Type B pancreatic cell (in vitro differentiated cells): ENCODE results near the gene CD86. TPM values are rescaled to one million over a fixed set of nuclear protein-coding genes. Genes with fewer than 3 reads are reported as not detected.

Experiments used
- DNase-seq: peaks from one replicate; pipeline ENCODE4 v3.0.0; 2021; ENCODE audit warnings: mixed read lengths; ENCODE audit not compliant: unreplicated experiment; ENCODE audit errors: extremely low spot score
- H3K27ac Mint-ChIP-seq: 2 replicates; pipeline ENCODE4 v1.8.0; 2021; ENCODE audit warnings: mild to moderate bottlenecking, mixed read lengths
- H3K27me3 Mint-ChIP-seq: 2 replicates; pipeline ENCODE4 v1.8.0; 2021; ENCODE audit warnings: mixed read lengths
- H3K36me3 Mint-ChIP-seq: 2 replicates; pipeline ENCODE4 v1.8.0; 2021; ENCODE audit warnings: mixed read lengths
- H3K4me1 Mint-ChIP-seq: one replicate; pipeline ENCODE4 v1.8.0; 2021; ENCODE audit warnings: mixed read lengths; ENCODE audit not compliant: unreplicated experiment
- H3K4me3 Mint-ChIP-seq: 2 replicates; pipeline ENCODE4 v1.8.0; 2021; ENCODE audit warnings: mild to moderate bottlenecking, mixed read lengths
- H3K9me3 Mint-ChIP-seq: 2 replicates; pipeline ENCODE4 v1.8.0; 2021; ENCODE audit warnings: mixed read lengths
- CTCF ChIP-seq: fragments of 200-600 bp; sonication (generic); conservative IDR thresholded peaks from 2 replicates; pipeline ENCODE4 v1.5.0; 2021; ENCODE audit warnings: antibody characterized with exemption, mild to moderate bottlenecking
- total RNA-seq: library from RNA; stranded (reverse); gene quantifications from 2 replicates; pipeline ENCODE4 v1.2.1, GENCODE V29; 2021; ENCODE audit warnings: low replicate concordance

Gene CD86
- total RNA-seq, 1 donor from 2014 or later, result not detected

DNA sequence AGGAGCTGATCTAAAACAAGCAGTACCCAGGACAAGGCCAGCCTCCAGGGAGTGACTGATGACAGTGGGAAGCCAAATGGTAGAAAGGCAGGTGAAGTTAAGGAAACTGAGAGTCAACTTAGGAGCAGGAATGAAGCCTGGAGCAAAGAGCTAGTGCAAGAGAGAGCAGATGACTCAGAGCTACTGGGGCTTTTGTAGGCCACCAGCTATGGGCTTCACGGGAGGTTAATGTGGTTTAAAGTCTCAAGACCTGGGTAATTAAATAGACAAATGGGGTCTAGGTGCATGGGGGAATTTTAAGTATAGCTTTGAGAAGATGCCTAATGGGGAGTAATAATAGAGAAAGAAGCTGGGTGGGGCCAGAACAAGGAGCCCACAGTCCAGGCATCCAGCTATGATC lies 3.1 kb downstream of the CD86 start:
- H3K36me3 Mint-ChIP-seq, result no peaks in the 10 kb centered on the region
- H3K27ac Mint-ChIP-seq, result no peak overlapping the region
- TF ChIP-seq CTCF, result no peak
- H3K4me1 Mint-ChIP-seq, result no peaks in the 10 kb centered on the region
- peaks cover 5% of the 10 kb centered on the region for H3K27me3 Mint-ChIP-seq
- no peak overlapping the region for H3K4me3 Mint-ChIP-seq
- H3K9me3 Mint-ChIP-seq, result peaks cover 5% of the 10 kb centered on the region
- DNase-seq, result no peak

GRCh38 chr3:122060040-122060698 lies 5.0 kb downstream of the CD86 start:
- no peak for DNase-seq
- H3K9me3 Mint-ChIP-seq, result peaks cover 5% of the 10 kb centered on the region
- no peaks in the 10 kb centered on the region for H3K4me1 Mint-ChIP-seq
- peaks cover 5% of the 10 kb centered on the region for H3K27me3 Mint-ChIP-seq
- no peak overlapping the region for H3K4me3 Mint-ChIP-seq
- no peak for TF ChIP-seq CTCF
- no peaks in the 10 kb centered on the region for H3K36me3 Mint-ChIP-seq
- H3K27ac Mint-ChIP-seq, result no peak overlapping the region

- H3K4me1 Mint-ChIP-seq, result no peaks in the 10 kb centered on the region
- no peak for DNase-seq
- peaks cover 2% of the 10 kb centered on the region for H3K9me3 Mint-ChIP-seq
- H3K4me3 Mint-ChIP-seq, result no peak overlapping the region
- no peak for TF ChIP-seq CTCF
- no peaks in the 10 kb centered on the region for H3K27me3 Mint-ChIP-seq
- no peaks in the 10 kb centered on the region for H3K36me3 Mint-ChIP-seq
- H3K27ac Mint-ChIP-seq, result no peak overlapping the region
Observed at GRCh38 chr3:122063908-122064307, 8.7 kb downstream of the CD86 start.

- no peak overlapping the region for H3K27ac Mint-ChIP-seq
- H3K4me3 Mint-ChIP-seq, result no peak overlapping the region
- H3K36me3 Mint-ChIP-seq, result no peaks in the 10 kb centered on the region
- TF ChIP-seq CTCF, result no peak
- DNase-seq, result no peak
- no peaks in the 10 kb centered on the region for H3K9me3 Mint-ChIP-seq
- no peaks in the 10 kb centered on the region for H3K4me1 Mint-ChIP-seq
- no peaks in the 10 kb centered on the region for H3K27me3 Mint-ChIP-seq
Observed at GRCh38 chr3:122064326-122064725, 9.2 kb downstream of the CD86 start.

DNA sequence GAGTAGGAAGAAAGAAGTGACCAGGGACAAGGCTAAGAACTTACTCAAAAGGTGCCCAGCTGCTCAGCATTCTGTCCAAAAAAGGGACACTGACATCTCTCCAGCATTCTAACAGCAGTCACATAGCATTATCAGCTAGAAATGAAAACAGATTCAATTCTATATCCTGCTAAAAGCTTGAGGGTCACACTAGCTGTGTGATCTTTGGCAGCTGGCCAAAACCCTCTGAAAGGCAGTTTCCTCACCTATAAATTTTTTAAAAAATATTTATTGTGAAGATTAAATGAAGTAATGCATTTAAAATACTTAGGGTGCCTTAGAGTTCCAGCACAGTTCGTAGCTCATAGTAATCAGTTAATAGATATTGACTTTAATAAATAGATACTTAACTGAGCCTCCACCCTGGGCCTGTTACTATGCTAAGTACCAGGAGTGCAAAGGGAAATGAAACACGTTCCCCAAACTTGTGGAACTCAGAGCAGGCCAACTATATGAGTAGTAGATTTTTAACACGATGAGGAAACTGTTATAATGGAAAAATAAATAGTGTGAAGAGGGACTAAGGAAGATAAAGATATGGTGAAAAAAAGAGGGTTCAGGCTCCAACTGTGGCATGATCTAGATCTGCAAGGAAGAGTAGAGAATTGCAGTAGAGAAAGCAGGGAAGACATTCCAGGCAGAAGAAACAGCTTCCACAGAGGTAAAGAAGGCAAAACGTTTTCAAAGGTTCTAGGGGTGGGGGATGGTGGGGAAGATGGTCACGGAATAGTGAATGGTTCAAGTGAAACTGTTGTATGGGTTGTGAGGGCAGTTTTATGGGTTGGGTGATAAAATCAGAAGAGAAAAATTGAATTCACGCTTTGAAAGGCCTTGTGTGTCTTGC lies 11.4 kb downstream of the CD86 start:
- H3K36me3 Mint-ChIP-seq, result no peaks in the 10 kb centered on the region
- no peaks in the 10 kb centered on the region for H3K9me3 Mint-ChIP-seq
- no peak for DNase-seq
- H3K4me3 Mint-ChIP-seq, result no peak overlapping the region
- no peak overlapping the region for H3K27ac Mint-ChIP-seq
- no peak for TF ChIP-seq CTCF
- H3K4me1 Mint-ChIP-seq, result no peaks in the 10 kb centered on the region
- peaks cover 4% of the 10 kb centered on the region for H3K27me3 Mint-ChIP-seq
